H7 (cell line): ENCODE data around the gene PSD2. TPM values are rescaled to one million over a fixed set of nuclear protein-coding genes. Genes with fewer than 3 reads are reported as not detected.

Experiments
- DNase-seq: peaks from one replicate; pipeline ENCODE4 v3.0.0; 2012
- H3K27me3 ChIP-seq: 2 replicates; pipeline ENCODE4 v1.6.0; 2011; ENCODE audit warnings: mild to moderate bottlenecking, low read length; ENCODE audit not compliant: control insufficient read depth, insufficient read depth
- H3K36me3 ChIP-seq: replicated peaks from 2 replicates; pipeline ENCODE4 v1.5.1; 2011; ENCODE audit warnings: low read length; ENCODE audit not compliant: control insufficient read depth, insufficient read depth
- H3K4me3 ChIP-seq: 2 replicates; pipeline ENCODE4 v1.5.1; 2011; ENCODE audit warnings: low read depth, mild to moderate bottlenecking, control low read depth, low read length, moderate library complexity; ENCODE audit not compliant: insufficient read depth
- total RNA-seq: library from RNA; depleted of rRNA; stranded (reverse); fragments of >200 nt; shearing (Covaris generic); gene quantifications from 2 replicates; pipeline ENCODE4 v1.2.3, GENCODE V29; 2014; rRNA removed

The PSD2 gene
- 0.10 and 0.33 TPM in 2 replicates for total RNA-seq

DNA sequence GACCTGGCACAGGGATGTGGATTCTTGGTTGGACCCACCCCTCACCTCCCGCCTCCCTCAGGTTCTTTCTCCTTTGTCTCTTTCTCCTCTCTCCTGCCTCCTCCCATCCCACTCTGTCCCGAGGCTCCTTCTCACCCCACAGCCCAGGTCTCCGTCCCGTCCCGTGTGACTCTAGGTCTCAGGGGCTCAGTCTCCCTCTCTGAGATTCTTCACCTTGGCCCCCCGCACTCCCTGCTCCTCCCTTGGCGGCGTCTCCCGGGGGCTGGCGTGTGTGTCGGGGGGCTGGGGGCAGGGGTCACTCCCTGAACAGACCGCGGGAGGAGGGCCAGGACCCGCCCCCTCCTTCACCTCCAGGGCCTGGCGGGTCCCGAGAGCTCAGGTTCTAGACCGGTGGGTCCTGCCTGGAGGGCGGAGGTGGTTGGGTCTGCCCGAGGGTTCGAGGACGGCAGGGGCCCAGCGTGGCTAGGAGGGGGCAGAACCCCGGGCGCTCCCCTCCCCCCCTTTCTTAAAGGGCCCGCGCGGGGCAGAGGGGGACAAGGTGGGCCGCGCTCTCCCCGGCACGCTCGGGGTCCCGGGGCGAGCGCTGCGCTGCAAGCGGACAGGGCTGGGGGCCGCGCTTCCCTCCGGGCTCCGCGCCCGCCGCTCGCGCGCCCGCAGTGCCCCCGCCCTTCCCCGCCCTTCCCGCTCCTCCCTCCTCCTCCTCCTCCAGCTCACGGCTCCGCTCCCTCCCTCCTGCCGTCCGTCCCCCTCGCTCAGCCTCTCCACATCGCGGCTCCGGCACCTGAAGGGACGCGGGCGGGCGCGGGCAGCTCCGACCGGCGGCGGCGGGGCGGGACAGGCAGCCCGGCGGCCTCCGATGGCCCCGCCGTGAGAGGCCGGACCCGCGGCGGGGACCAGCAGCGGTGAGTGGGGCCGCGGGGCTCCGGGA lies at the start of gene PSD2:
PSD2 (plus strand) TSS at position 735 of the 928 bp plus-strand sequence. CDS start 13,633 bp downstream, outside the sequence.
- peak within 1 kb of the TSS; percentile 49 for H3K4me3 ChIP-seq
- peaks cover 76% of the 10 kb centered on the region for H3K27me3 ChIP-seq
- peak; percentile 94 for DNase-seq
- no peaks in the 10 kb centered on the region for H3K36me3 ChIP-seq

- H3K4me3 ChIP-seq: peak overlapping the region; percentile 51
- DNase-seq: peak; percentile 87
- H3K36me3 ChIP-seq: no peaks in the 10 kb centered on the region
- H3K27me3 ChIP-seq: peaks cover 46% of the 10 kb centered on the region
Measured at GRCh38 chr5:139746691-139747582, 48.7 kb upstream of the PSD2 start.

DNA sequence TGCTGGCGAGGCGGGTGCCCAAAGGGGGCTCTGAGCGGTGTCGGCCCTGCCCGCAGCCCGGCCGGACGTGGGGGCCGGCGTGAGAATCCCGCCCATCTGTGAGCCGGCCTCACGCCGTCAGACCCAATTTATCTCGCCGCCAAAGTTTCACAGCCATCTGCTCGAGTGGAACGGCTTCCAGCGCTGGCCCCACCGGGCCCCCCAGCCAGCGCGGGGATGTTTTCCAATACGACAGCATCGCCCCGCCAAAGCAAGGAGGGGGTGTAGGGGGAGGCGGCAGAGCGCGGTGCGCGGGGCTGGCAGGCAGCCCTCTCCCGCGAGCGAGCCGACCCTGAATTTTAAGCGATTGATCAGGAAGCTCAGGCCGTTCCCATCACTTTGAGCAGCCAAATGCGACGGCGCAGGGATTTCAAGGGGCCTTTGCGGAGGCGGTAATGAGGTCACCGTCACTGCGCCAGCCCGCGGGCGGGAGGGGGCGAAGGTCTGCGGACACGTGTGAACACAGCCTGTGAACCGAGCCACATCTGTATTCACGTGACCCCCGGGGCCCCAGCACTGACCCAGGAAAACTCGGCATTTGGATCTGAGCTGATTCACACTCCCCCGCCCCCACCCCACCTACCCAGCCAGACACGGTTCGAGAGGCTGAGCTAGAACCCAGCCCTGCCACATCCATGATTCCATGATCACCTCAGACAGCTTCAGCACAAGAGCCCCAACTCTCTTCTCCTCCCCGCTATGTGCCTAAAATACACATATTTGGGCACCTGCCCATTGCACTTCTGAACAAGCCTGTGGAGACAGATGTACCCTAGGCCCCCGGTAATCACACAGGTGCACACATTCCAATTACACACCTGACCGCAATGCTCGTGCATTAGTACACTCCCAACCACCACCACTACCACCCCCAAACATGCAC lies 47.8 kb upstream of the PSD2 start:
- peaks cover 50% of the 10 kb centered on the region for H3K27me3 ChIP-seq
- peak; percentile 79 for DNase-seq

DNA sequence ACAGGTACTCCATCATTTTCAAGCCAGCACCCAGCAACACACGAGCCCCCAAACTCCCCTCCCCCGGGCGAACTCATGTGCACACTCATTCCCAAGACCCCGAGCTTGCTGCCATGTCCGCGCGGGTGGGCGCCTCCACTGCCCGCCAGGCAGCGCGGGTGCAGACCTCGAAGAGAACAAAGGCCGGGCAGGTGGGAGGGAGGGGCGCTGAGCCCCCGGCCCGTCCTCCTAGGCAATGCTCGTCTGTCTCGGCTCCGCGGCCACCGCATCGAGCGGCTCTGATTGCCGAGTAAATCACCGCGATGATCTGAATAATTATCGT lies 47.1 kb upstream of the PSD2 start:
- Histone ChIP-seq H3K4me3 (peak overlapping the region; percentile 51; the same call in 1 of the 2 replicates), H3K36me3 (no peaks in the 10 kb centered on the region), H3K27me3 (peaks cover 55% of the 10 kb centered on the region)
- DNase-seq: peak; percentile 70

More for the DNA sequence above, 47.8 kb upstream of the PSD2 start:
- H3K4me3 ChIP-seq: peak overlapping the region; percentile 51
- H3K36me3 ChIP-seq: no peaks in the 10 kb centered on the region

DNA sequence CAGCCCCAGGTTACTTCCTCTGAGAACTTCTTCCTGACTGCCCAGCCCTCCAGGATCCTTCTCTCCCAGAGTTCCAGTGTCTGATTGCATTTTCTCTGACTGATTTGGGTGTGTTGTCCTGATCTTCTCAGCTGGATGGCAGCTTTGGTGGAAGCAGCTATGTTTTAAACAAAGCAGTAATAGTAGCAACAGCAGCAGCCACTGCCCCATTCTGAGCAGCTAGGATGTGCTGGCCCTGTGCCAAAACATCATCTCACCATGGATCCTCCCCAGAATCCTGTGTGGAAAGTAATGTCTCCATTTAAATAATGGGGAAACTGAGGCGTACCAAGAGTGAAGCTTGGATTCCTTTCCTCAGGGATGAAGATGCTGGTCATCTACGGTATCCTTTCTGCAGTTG lies 46.4 kb upstream of the PSD2 start:
- H3K36me3 ChIP-seq: no peaks in the 10 kb centered on the region
- no peak for DNase-seq
- peaks cover 57% of the 10 kb centered on the region for H3K27me3 ChIP-seq
- H3K4me3 ChIP-seq: no peak overlapping the region

DNA sequence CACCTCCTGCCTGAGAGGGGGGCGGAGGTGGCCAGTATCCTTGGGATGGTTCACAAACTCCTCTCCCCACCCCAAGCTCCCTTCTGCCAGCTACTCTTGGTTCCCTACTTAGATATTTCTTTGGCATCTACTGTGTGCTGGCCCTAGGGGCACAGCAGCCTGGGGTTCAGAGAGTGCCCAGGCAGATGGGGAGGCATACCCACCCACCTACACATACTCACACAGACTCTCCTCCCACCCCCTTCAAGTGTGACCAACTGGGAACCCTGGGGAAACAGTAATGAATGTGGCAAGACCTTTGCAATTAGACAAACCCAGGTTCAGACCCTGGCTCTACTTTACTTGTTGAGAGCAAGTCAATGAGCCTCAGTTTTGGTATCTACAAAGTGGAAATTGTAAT lies 44.4 kb upstream of the PSD2 start:
- DNase-seq: no peak
- Histone ChIP-seq H3K4me3 (no peak overlapping the region), H3K36me3 (no peaks in the 10 kb centered on the region), H3K27me3 (peaks cover 75% of the 10 kb centered on the region)

GRCh38 chr5:139752506-139753473 lies 42.8 kb upstream of the PSD2 start:
- no peaks in the 10 kb centered on the region for H3K36me3 ChIP-seq
- peaks cover 74% of the 10 kb centered on the region for H3K27me3 ChIP-seq
- no peak overlapping the region for H3K4me3 ChIP-seq
- DNase-seq: no peak

GRCh38 chr5:139755892-139756671 lies 39.5 kb upstream of the PSD2 start:
- no peaks in the 10 kb centered on the region for H3K36me3 ChIP-seq
- peak; percentile 93 for DNase-seq
- H3K27me3 ChIP-seq: peaks cover 57% of the 10 kb centered on the region
- peak overlapping the region; percentile 34 for H3K4me3 ChIP-seq

- Histone ChIP-seq H3K4me3 (no peak overlapping the region), H3K36me3 (no peaks in the 10 kb centered on the region), H3K27me3 (peaks cover 52% of the 10 kb centered on the region)
- no peak for DNase-seq
Measured at GRCh38 chr5:139756971-139757370, 38.6 kb upstream of the PSD2 start.

- H3K27me3 ChIP-seq: peaks cover 49% of the 10 kb centered on the region
- H3K4me3 ChIP-seq: no peak overlapping the region
- no peaks in the 10 kb centered on the region for H3K36me3 ChIP-seq
- no peak for DNase-seq
Measured at GRCh38 chr5:139757727-139758509, 37.7 kb upstream of the PSD2 start.

DNA sequence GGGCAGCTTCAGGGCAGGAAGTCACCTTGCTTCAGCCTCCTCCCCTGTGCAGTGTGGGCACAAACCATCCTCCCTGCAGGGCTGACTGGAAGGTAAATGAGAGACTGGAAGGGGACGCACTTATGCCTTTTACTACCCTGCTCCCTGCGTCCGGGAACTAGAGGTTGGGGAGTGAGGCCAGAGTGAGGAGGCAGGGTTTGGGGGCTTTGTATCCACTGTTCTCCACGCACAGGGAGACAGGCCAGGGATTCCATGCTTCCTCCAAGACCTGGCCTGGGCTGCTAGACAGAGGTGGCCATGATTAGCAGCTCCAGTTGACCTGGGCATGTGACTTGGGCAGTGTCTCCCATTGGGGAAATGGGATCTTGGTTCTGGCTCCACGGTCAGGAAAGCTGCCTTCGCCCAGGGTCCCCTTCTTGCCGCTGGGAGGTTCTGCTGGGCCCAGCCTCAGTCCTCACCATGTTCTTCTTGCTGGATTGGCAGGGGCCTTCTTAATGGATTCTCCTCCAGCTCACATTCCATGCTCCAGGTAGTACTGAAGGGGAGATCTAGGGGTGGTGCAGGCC lies 37.0 kb upstream of the PSD2 start:
- DNase-seq: no peak
- Histone ChIP-seq H3K36me3 (no peaks in the 10 kb centered on the region), H3K27me3 (peaks cover 51% of the 10 kb centered on the region), H3K4me3 (no peak overlapping the region)
